GM19438 (cell line): ENCODE data around the gene KCNG4.
"Not testable (repeated sequence)": the region's sequence is repeated elsewhere in the genome, so short reads cannot be mapped to it uniquely, and the experiment has no call there.

Source experiments
- ATAC-seq: cut with Tn5 transposase; IDR thresholded peaks from one replicate; pipeline ENCODE4 v1.9.1; 2021; ENCODE audit warnings: low read depth; ENCODE audit not compliant: unreplicated experiment

Gene KCNG4

DNA sequence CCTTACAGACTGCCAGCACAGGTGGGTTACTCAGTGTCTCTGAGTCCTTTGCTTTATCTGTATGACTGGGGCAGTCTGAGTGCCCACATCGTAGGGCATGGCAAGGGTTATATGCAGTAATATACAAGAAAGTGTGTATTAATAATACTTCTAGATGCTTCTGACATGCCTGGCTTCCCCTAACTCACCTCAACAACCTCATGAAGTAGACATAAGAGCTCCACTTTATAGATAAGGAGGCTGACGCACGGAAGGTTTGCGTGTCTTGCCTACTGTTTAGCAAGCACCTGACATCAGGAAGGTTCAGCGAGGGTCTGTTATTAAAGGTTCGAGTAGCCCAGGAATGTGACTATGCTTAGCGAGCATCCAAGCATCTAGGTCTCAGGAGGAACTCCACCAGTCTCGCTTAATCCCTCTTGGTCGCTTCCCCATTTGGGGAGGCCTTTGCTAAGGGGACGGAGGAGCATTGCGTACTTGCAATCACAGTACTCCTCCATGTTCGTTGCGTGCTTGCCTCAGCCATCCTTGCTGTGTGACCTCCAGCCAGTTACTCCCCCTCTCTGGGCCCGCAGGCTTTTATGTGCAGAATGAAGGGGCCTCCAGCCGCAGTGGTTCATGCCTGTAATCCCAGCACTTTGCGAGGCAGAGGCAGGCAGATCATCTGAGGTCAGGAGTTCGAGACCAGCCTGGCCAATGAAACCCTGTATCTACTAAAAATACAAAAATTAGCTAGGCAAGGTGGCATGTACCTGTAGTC is 1.6 kb downstream of the KCNG4 start:
- no peak for ATAC-seq

DNA sequence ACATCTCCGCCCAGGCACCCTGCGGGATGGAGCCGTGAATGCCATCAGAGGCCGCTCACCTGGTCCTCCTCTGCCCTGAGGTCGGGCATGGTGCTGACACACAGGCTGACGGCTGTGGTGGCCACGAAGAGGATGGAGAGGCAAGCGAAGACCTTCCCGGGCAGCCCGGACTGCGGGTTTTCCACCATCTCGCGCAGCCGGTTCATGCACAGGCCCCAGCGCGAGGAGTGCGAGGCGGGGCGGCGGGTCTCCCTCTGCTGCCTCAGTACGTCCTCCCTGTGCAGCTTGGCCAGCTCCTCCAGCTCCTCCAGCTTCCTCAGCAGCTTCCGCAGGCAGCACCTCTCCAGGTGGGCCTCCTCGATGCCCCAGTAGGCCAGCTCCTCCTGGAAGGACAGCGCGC is 3.1 kb downstream of the KCNG4 start:
- no peak for ATAC-seq

DNA sequence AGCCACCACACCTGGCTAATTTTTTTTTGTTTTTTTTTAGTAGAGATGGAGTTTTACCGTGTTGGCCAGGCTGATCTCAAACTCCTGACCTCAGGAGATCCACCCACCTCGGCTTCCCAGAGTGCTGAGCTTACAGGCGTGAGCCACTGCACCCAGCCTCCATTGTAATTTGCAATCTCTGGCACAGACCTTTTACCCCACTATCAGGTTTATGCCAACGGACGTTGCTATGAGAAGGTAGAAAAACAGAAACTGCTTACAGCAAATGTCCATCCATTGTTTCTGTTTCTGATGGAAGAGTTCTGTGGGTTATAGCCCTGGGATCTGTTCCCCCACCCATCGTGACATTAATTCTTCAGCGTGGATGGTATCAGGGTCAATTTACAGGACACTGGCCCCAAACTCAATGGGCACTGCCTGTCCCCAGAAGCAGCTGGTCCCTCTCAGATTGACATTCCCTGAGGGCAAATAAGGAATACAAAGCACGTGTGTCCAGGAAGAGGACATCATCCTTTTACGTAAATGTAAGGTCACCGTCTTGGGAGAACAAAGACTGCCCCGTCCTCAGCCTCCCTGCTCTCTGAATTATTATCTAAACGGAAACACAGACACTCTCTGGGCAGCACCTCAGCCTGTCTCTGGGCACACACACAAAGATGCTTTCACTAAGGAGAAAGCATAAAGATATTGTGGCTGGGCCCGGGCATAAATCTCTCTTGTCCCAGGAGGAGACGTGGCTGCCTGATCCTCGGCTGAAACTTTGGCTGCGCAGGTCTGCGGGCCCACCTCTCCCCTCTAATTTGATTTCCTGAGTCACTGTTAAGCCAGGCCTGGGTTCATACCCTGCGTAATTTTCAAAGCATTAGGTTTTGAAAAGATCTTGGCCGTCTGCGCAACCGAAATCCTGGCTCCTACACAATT is 5.2 kb downstream of the KCNG4 start:
- ATAC-seq = no peak

DNA sequence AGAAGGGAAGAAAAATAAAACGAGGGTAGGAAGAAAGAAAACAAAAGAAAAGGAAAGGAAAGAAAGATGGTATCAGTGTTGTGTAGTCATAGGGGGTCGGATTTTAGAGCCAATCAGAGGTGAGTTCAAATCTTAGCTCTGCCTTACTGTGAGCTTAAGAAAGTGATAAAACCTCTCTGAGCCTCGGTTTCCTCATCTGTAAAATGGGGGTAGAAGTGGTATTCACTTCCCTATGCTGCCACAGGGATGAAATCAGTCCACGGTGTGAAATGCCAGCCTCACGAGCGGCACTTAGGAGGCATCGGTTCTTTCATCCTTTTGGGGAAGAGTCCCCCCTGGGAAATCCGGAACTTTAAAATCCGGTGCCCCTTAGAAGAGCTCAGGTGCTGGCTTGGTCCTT is 6.1 kb downstream of the KCNG4 start:
- no peak for ATAC-seq

DNA sequence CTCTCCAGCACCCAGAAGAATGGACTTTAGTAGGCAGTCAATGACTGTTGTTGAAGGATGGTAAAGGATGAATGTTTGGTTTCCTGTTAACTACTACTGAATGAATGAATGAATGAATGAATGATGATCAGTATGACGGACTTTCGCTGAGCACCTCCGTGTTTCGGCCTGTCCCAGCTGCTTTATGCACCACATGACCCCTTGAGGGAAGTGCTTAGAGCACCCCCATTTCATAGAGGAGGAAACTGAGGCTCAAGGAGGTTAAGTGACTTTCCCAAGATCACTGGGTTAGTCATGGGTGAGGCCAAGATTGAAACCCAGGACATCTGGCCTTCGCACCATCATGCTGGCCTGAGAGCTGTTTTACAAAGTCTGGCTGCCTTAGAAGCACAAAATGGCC is 6.8 kb downstream of the KCNG4 start:
- ATAC-seq = no peak

DNA sequence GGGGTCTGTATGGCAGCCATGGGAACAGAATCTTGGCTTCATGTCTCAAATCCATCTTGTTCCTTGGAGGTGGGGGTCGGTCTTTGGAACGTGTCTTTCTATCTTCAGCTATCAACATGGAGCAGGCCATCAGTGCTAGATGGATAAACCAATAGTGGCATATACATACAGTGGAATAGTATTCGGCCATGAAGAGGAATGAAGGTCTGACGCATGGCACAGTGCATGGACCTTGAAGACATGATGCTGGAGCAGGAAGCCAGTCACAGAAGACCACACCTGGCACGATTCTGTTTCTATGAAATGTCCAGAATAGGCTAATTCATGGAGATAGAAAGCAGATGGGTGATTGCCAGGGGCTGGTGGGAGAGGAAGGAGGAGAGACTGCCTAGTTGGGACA is 7.8 kb downstream of the KCNG4 start:
- no peak for ATAC-seq

DNA sequence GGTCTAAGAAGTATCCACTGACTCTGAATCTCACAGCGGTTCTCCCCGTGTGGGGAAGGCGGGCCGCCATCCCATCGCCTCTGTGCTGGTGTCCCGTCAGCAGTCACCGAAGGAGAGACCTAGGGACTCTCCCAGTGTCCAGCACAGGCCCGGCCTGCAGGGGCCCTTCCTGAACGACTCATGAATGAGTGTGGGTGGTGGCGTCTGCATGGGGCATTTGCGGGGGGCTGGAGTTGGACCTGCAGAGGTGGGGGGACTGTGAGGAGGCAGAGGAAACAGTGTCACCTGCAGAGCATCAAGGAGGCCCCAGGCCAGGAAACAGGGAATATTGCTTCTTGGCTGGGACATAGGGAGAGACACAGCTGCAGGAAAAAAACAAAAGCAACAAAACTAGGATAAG is 10.3 kb downstream of the KCNG4 start:
- ATAC-seq = no peak

DNA sequence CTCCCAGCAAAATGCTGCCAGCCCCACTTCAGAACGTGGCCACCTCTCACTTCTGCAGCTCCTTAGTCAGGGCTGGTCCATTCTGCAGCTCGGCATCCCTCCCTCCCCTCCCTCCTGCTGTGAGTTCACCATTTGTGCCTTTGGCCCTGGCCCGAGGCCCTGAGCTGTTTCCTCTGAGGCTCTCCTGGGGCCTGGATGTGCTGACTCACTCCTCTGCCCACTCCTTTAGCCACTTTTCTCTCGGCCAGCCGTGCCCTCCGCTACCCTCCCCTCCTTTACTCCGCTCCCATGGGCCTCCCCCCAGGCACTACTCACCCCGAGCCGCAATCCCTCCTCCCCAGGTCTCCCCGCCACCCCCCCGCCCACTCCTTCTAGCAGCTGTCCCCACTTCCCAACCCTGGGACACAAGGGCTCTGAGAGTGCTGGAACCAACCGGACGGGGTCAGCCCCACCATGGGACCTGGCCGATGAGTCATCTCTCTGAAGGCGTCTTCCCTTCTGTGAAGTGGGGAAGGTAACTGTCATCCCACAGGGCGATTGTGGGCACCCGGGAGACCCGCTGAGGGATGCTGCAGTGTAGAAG is 11.5 kb downstream of the KCNG4 start:
- ATAC-seq = no peak

DNA sequence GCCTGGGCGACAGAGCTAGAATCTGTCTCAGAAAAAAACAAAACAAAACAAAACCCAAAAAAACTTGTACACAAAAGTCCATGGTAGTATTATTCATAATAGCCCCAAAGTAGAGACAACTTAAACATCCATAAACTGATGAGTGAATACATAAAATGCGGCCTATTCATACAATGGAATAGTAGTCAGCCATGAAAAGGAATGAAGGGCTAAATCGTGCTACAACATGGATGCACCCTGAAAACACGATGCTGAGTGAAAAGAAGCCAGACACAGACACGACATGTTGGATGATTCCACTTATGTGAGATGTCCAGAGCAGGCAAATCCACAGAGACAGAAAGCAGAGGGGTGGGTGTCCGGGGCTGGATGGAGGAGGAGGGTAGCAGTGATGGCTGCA is 12.3 kb downstream of the KCNG4 start:
- ATAC-seq = no peak

DNA sequence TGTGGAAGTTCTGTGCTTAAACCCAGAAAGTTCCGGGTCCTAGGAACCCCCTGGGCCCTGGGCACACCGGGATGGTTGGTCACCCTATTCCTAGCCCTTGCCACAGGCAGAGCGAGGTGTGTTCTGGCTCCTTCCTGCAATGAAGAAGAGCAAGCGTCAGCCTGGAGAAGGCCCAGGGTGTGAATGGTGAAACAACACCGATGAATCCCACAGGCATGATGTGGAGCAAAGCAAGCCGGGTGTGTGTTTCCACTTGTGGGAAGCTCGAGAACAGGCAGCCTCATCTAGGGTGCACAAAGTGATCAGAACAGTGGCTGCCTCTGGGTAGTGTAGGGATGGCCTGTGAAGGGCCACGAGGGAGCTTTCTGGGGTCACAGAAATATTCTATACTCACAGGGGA is 13.8 kb downstream of the KCNG4 start:
- ATAC-seq = no peak

DNA sequence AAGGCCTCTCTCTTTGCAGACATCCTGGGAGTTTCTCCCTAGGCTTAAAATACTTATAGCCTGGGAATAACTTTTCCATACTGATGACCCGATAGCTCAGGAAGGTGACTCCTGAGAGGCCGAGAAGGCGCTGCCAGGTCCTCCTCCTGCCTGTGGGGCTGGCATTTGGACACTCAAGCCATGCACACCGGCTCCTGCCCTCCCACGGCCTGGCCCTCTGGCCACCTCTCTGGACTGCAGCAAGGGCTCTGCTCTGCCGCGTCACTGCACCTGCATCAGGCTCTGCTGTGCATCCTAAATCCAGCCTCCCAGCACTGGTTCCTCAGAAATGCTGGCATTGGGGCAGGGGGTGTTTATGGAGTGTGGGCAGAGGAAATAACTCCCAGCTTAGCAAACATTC is 14.2 kb downstream of the KCNG4 start:
- no peak for ATAC-seq

DNA sequence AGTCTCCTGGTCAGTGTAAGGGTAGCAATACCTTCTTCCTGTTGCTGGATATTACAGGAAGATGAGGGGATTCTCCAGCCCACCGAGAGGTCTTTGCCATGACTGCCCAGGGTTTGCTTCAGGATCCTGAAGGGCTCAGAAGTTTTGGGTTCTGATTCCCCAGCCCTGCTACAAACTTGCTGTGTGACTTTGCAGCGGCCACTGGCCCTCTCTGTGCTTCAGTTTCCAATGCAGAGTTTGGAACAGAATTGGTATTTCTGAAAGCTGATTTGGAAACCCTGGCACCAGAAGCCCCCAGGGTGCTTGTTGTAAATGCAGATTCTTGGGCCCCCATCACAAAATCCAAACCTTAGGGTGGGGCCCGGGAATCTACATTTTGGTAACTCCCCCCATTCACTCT is 14.7 kb downstream of the KCNG4 start:
- no peak for ATAC-seq

DNA sequence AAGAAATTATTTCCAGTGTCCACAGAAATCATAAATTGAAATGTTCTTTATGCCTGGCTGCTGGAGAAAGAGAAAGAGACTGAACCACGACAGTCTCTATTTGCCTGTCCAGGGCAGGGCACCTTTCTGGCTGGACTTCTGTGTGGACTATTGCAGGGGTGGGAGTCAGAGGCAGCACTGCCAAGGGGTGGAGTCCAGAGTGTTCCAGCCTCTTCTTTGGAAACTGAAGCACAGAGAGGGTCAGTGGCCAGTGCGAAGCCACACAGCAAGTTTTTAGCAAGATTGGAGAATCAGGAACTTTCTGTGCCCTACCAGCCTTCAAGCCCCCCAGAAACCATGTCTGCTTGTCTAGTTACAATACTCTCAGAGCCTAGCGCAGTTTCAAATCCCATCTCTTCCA is 15.3 kb downstream of the KCNG4 start:
- no peak for ATAC-seq

DNA sequence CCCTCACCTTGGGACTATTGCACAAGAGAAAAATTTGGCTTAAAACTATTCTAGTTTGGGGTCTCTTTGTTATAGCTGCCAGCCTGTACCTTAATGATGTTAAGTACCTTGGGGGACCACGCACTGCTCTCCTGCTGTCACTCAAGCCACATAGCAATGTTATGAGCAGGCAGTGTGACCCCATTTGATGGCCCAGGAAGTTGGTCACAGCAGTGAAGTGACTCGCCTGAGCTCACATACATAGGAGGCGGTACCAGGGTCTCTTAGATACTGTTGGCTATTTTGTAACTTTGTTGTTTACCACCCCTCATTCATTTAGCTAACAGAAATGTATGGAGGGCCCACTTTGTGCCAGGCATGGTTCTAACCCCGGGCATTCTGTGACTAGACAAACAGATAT is 16.4 kb downstream of the KCNG4 start:
- ATAC-seq = no peak

DNA sequence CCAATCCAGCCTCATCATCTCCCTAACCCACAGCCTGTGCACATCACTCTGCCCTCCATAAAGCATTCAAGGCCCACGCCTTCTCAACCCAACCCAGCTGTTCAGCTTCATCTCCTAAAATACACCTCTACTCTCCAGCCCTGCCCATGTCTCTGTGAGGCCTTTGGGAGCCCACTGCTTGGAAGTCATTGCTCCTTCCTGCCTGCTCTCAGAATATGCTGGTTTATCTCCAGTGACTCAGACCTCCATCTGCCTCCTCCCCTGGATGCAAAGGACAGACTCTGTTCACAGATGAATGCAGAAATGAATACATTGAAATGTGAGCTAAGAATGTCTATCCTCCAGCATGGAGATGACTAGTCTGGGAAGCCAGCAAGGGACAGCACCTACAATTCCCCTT is 19.0 kb downstream of the KCNG4 start:
- ATAC-seq = no peak

DNA sequence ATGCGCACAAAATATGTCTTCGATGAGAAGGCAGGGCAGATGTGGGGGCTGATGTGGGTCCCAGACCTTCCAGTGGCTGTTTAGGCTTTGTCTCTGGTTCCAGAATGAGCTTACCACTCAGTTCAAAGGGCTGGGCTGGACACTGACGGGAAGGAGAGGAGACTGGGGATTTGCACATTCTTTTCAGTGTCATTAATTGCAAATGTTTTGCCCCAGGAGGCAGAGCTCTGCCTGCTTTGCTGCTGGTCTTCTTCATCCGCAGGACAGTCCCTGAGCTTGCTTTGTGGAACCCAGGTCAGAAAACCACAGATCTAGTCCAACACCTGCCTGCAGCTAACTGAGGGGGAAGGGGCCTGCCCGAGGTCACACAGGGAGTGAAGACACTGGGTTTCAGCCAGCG is 20.9 kb downstream of the KCNG4 start:
- no peak for ATAC-seq

DNA sequence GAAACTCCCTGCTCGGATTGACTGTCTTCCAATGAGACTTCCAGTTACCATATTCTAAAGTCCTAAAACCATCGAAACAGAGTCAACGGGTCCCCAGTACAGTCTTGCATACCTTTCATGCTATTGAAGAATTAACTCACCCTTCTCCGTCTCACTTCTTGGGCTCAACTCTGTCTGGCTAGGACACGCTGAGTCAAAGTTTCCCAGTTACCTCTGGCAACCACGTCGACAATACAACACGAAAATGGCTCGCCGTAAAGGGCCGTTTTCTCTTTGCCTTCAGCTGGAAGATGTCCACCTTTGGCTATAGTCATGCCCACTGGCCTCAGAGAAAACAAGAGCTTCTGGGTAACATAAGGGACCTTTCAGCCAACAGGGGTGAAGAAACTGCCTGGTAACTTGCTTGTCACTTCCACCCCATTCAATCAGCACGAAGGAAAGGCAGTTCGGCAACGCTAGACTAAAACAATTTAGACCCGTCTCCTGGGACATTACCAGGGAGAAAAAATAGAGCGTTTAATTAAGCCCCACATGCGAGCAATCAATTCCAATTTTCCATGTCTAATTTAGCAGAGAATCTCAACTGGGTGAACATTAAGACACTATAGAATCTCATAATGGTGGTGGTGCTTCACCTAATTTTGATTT is 21.5 kb downstream of the KCNG4 start:
- no peak for ATAC-seq

DNA sequence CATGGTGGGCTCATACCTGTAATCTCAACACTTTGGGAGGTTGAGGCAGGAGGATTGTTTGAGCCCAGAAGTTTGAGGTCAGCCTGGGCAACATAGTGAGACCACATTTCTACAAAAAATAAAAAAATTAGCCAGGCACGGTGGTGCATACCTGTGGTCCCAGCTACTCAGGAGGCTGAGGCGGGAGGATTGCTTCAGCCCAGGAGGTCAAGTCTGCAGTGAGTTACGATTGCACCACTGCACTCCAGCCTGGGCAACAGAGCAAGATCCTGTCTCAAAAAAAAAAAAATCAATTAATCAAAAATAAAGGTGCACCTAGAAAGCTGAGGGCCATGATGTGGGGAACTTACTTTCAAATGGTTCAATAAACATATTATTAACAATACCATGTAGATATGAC is 23.7 kb downstream of the KCNG4 start:
- not testable (repeated sequence) for ATAC-seq

DNA sequence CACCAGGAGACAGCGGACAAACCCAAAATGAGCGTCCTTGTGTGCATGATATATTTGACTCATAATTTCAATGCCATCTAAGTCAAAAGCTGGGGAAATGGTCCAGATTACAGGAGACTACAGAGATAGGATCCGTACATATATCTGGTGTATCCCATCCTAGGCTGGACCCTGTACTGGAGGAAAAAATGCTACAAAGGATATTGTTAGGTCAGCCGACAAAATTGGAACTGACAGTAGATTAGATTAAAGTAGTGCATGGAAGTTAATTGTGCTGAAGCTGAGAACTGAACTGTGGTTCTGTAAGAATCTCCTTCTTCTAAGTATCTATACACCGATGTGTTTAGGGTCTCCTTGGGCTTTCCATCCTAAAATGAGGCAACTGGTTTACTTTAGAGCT is 24.3 kb downstream of the KCNG4 start:
- ATAC-seq = no peak

DNA sequence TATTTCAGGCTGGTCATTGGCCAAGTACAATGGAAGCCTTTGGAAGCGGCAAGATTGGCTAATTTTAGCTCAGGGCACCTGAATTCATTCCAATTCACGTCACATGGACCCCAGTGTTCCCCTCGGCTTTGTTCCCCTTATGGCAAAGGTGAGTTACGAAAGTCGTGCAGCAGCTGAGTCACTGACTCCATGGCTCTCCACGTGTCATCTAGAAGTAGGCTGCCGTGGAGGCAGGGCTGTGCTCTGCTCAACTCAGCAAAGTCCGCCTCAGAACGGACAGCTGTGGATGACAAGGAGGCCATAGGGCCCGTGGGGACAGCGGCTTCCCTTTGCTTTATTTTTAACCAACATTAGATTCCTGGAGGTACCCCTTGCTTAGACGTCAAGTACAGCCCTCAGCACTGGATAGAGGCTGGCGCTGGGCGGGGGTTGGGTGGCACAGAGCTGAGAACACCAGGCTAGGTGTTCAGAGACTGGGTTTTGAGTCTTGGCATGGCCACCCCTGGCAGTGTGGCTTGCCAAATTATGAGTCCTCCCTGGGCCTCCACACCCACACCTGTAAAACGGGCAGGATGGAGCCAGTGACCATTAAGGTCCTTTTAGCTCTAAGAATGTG is 25.3 kb downstream of the KCNG4 start:
- ATAC-seq = no peak

DNA sequence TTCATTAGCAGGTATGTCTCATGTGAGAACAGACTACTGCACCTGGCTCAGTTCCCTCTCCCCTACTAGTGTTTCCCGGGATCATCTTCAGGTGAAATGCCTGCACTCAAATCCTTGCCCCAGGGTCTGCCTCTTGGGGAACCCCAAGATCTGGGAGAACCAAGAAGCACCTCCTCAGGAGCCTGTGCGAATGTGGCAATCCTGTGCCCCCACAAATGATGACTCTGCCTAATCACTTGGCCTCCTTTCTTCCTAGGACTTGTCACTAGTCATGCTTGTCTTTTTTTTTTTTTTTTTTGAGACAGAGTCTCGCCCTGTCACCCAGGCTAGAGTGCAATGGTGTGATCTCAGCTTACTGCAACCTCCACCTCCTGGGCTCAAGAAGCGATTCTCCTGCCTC is 27.2 kb downstream of the KCNG4 start:
- ATAC-seq = no peak
